H1 (cell line): ENCODE data around the gene TRIM5. TPM values are rescaled to one million over a fixed set of nuclear protein-coding genes. Genes with fewer than 3 reads are reported as not detected.

Source experiments
- CTCF ChIA-PET: fragments of 300-600 bp; sonication (Branson Sonifier 250); formaldehyde crosslinking; loops from one replicate; lab custom pipeline; 2021; ENCODE audit not compliant: partially characterized antibody; lab: Charles Lee
- POLR2A ChIA-PET: fragments of 300-600 bp; sonication (Branson Sonifier 250); formaldehyde crosslinking; loops from one replicate; lab custom pipeline; 2021; ENCODE audit warnings: inconsistent platforms; ENCODE audit not compliant: partially characterized antibody; lab: Charles Lee
- DNase-seq, 2 experiments: peaks; one replicate each; pipeline versions ENCODE4 v3.0.0 to v3.0.0-alpha.2; 2010 to 2022; ENCODE audit warnings: low spot score in 2 of 2, low read depth in 1 of 2, mixed read lengths in 1 of 2
- FAIRE-seq: peaks from 2 replicates; lab custom pipeline; 2011; peaks lifted over from hg19 to GRCh38; lab: Jason Lieb, UNC
- H2AFZ ChIP-seq: 2 replicates; pipeline ENCODE4 v1.8.1; 2012; ENCODE audit warnings: low read length, inconsistent platforms
- H2AK5ac ChIP-seq: 2 replicates; pipeline ENCODE4 v1.6.1; 2013; ENCODE audit warnings: low read depth, low read length
- H2BK120ac ChIP-seq: replicated peaks from 2 replicates; pipeline ENCODE3; 2013; ENCODE audit warnings: low read depth, low read length, inconsistent platforms
- H2BK12ac ChIP-seq: 2 replicates; pipeline ENCODE4 v1.6.1; 2013; ENCODE audit warnings: low read depth, low read length
- H2BK15ac ChIP-seq: 2 replicates; pipeline ENCODE4 v1.6.1; 2013; ENCODE audit warnings: low read length
- H2BK20ac ChIP-seq: 2 replicates; pipeline ENCODE4 v1.6.1; 2013; ENCODE audit warnings: low read length
- H2BK5ac ChIP-seq: 2 replicates; pipeline ENCODE4 v1.6.1; 2013; ENCODE audit warnings: low read depth, low read length
- H3K14ac ChIP-seq: 2 replicates; pipeline ENCODE4 v1.6.1; 2013; ENCODE audit warnings: inconsistent platforms; ENCODE audit not compliant: insufficient read length
- H3K18ac ChIP-seq: 2 replicates; pipeline ENCODE4 v1.6.1; 2013; ENCODE audit warnings: low read length; ENCODE audit errors: extremely low read depth
- H3K23ac ChIP-seq: 2 replicates; pipeline ENCODE4 v1.6.1; 2013; ENCODE audit warnings: inconsistent platforms; ENCODE audit not compliant: insufficient read length
- H3K23me2 ChIP-seq: 2 replicates; pipeline ENCODE4 v1.6.1; 2013; ENCODE audit warnings: low read depth, low read length
- H3K27ac ChIP-seq: 2 replicates; pipeline ENCODE4 v1.6.1; 2011; ENCODE audit warnings: low read depth, low read length, inconsistent platforms
- H3K27me3 ChIP-seq, 4 experiments: replicated peaks in 1 of 4; 1 replicate in 1 of 4; 2 replicates in 3 of 4; pipeline versions ENCODE4 v1.6.1 to v1.8.1; 2011 to 2013; ENCODE audit warnings: low read length in 3 of 4, mild to moderate bottlenecking in 3 of 4, inconsistent platforms in 2 of 4, mixed read lengths in 2 of 4, moderate library complexity in 1 of 4; ENCODE audit not compliant: control insufficient read depth in 3 of 4, insufficient read depth in 3 of 4; ENCODE audit errors: extremely low read depth in 1 of 4
- H3K36me3 ChIP-seq, 4 experiments: 2 replicates each; pipeline versions ENCODE4 v1.6.1 to v1.8.1; 2011 to 2013; ENCODE audit warnings: mild to moderate bottlenecking in 4 of 4, low read length in 3 of 4, moderate library complexity in 2 of 4, control low read depth in 1 of 4, inconsistent platforms in 1 of 4; ENCODE audit not compliant: insufficient read depth in 4 of 4, control insufficient read depth in 2 of 4
- H3K4ac ChIP-seq: replicated peaks from 2 replicates; pipeline ENCODE3; 2013; ENCODE audit warnings: low read length, low read depth, mixed read lengths, inconsistent platforms; ENCODE audit not compliant: insufficient read length
- H3K4me1 ChIP-seq, 4 experiments: replicated peaks in 1 of 4; 1 replicate in 1 of 4; 2 replicates in 3 of 4; pipeline versions ENCODE4 v1.6.1 to v1.8.1; 2011 to 2013; ENCODE audit warnings: low read length in 3 of 4, inconsistent platforms in 2 of 4, mixed read lengths in 1 of 4; ENCODE audit not compliant: insufficient read depth in 4 of 4, control insufficient read depth in 3 of 4
- H3K4me2 ChIP-seq, 2 experiments: 2 replicates each; pipeline versions ENCODE4 v1.6.1 to v1.8.1; 2011 to 2013; ENCODE audit warnings: low read depth in 2 of 2, low read length in 2 of 2, control low read depth in 1 of 2, inconsistent platforms in 1 of 2, mild to moderate bottlenecking in 1 of 2; ENCODE audit not compliant: insufficient read depth in 1 of 2
- H3K4me3 ChIP-seq, 4 experiments: fragments of 200-600, 300-600 bp in 1 of 4; sonication (generic), shearing (Covaris generic), sonication (Bioruptor Twin) in 1 of 4; 2 replicates each; pipeline versions ENCODE4 v1.5.1 to v1.8.1; 2011 to 2016; ENCODE audit warnings: low read length in 4 of 4, low read depth in 3 of 4, control low read depth in 2 of 4, inconsistent platforms in 2 of 4, mild to moderate bottlenecking in 2 of 4, mixed read lengths in 1 of 4, moderate library complexity in 1 of 4; ENCODE audit not compliant: insufficient read depth in 2 of 4; ENCODE audit errors: extremely low read depth in 1 of 4
- H3K56ac ChIP-seq: replicated peaks from 2 replicates; pipeline ENCODE3; 2013; ENCODE audit warnings: low read depth, mild to moderate bottlenecking, mixed read lengths, low read length, inconsistent platforms; ENCODE audit not compliant: insufficient read length
- H3K79me1 ChIP-seq: 2 replicates; pipeline ENCODE4 v1.6.1; 2013; ENCODE audit warnings: low read depth, low read length, control low read depth
- H3K79me2 ChIP-seq, 2 experiments: 2 replicates each; pipeline versions ENCODE4 v1.6.1 to v1.8.1; 2012 to 2013; ENCODE audit warnings: low read length in 2 of 2, mild to moderate bottlenecking in 2 of 2, inconsistent platforms in 1 of 2; ENCODE audit not compliant: insufficient read depth in 2 of 2, control insufficient read depth in 1 of 2
- H3K9ac ChIP-seq, 4 experiments: replicated peaks in 1 of 4; 1 replicate in 1 of 4; 2 replicates in 3 of 4; pipeline versions ENCODE4 v1.6.1 to v1.8.1; 2011 to 2013; ENCODE audit warnings: low read depth in 3 of 4, low read length in 3 of 4, control low read depth in 2 of 4, mild to moderate bottlenecking in 2 of 4, moderate library complexity in 2 of 4, inconsistent platforms in 1 of 4; ENCODE audit errors: extremely low read depth in 1 of 4
- H3K9me3 ChIP-seq, 2 experiments: 2 replicates each; pipeline versions ENCODE4 v1.6.1 to v1.8.1; 2012 to 2013; ENCODE audit warnings: mild to moderate bottlenecking in 2 of 2, moderate library complexity in 2 of 2, control low read depth in 1 of 2, inconsistent platforms in 1 of 2, low read depth in 1 of 2, low read length in 1 of 2, mixed read lengths in 1 of 2; ENCODE audit not compliant: insufficient read depth in 2 of 2
- H4K20me1 ChIP-seq, 2 experiments: replicated peaks in 1 of 2; 2 replicates each; pipeline versions ENCODE3 to v1.8.1; 2011 to 2013; ENCODE audit warnings: inconsistent platforms in 2 of 2, low read length in 2 of 2, mild to moderate bottlenecking in 1 of 2; ENCODE audit not compliant: insufficient read depth in 2 of 2, control insufficient read depth in 1 of 2
- H4K5ac ChIP-seq: 2 replicates; pipeline ENCODE4 v1.6.1; 2013; ENCODE audit warnings: low read length, low read depth, mixed read lengths, inconsistent platforms; ENCODE audit not compliant: insufficient read length
- H4K8ac ChIP-seq: 2 replicates; pipeline ENCODE4 v1.8.0; 2013; ENCODE audit warnings: mild to moderate bottlenecking, moderate library complexity, low read length, inconsistent platforms; ENCODE audit not compliant: insufficient read depth; ENCODE audit errors: extremely low read depth
- H4K91ac ChIP-seq: replicated peaks from 2 replicates; pipeline ENCODE3; 2013; ENCODE audit warnings: low read length, mixed read lengths, inconsistent platforms; ENCODE audit not compliant: insufficient read length
- BCL11A ChIP-seq, 2 experiments: IDR thresholded peaks; one replicate each; pipeline ENCODE4 v1.6.1; 2011; ENCODE audit warnings: low read depth in 2 of 2, low read length in 2 of 2, mild to moderate bottlenecking in 2 of 2
- CBX5 ChIP-seq: fragments of 300-800, 300-1000 bp; sonication (generic); IDR thresholded peaks from 2 replicates; pipeline ENCODE4 v1.7.1; 2016; ENCODE audit warnings: antibody characterized with exemption, low read length, low read depth
- CBX8 ChIP-seq: fragments of 300-800, 300-1000 bp; sonication (generic); IDR thresholded peaks from 2 replicates; pipeline ENCODE4 v1.7.1; 2016; ENCODE audit warnings: low read depth, low read length, borderline replicate concordance
- EGR1 ChIP-seq: IDR thresholded peaks from 2 replicates; pipeline ENCODE4 v1.6.1; 2011; ENCODE audit warnings: low read depth, low read length, borderline replicate concordance
- HDAC2 ChIP-seq, 2 experiments: fragments of 300-600 bp in 1 of 2; sonication (generic) in 1 of 2; IDR thresholded peaks; 2 replicates each; pipeline ENCODE4 v1.6.1; 2011 to 2012; ENCODE audit warnings: low read depth in 2 of 2, low read length in 2 of 2, mild to moderate bottlenecking in 2 of 2, moderate library complexity in 2 of 2, borderline replicate concordance in 1 of 2, inconsistent platforms in 1 of 2
- MAFK ChIP-seq: IDR thresholded peaks from 2 replicates; pipeline ENCODE4 v1.6.1; 2012; ENCODE audit warnings: low read depth, mild to moderate bottlenecking, improper control_type of control experiment, low read length
- MAX ChIP-seq: IDR thresholded peaks from 2 replicates; pipeline ENCODE4 v1.6.1; 2012; ENCODE audit warnings: inconsistent platforms
- RBBP5 ChIP-seq: IDR thresholded peaks from 2 replicates; pipeline ENCODE4 v1.7.1; 2012; ENCODE audit warnings: low read depth, mild to moderate bottlenecking, inconsistent platforms, low read length, moderate library complexity, borderline replicate concordance
- RXRA ChIP-seq: IDR thresholded peaks from 2 replicates; pipeline ENCODE4 v1.6.1; 2011; ENCODE audit warnings: low read depth, mild to moderate bottlenecking, low read length, moderate library complexity; ENCODE audit not compliant: insufficient read depth
- SP4 ChIP-seq: IDR thresholded peaks from 2 replicates; pipeline ENCODE4 v1.6.1; 2012; ENCODE audit warnings: low read length, inconsistent platforms
- SUZ12 ChIP-seq: fragments of 200-600 bp; sonication (generic); IDR thresholded peaks from 2 replicates; pipeline ENCODE4 v1.6.1; 2012; ENCODE audit warnings: mild to moderate bottlenecking, inconsistent platforms, low read length, moderate library complexity, mixed read lengths
- TEAD4 ChIP-seq: IDR thresholded peaks from 2 replicates; pipeline ENCODE4 v1.6.1; 2012; ENCODE audit warnings: low read depth, low read length, inconsistent platforms, mixed read lengths
- YY1 ChIP-seq: IDR thresholded peaks from 2 replicates; pipeline ENCODE4 v1.6.1; 2011; ENCODE audit warnings: low read depth, mild to moderate bottlenecking, low read length
- WGBS, 2 experiments: shearing (Covaris generic) in 1 of 2; methylation state at CpG; one replicate each; pipeline versions ENCODE4 v1.1.6 to v1.1.7; 2013 to 2015; ENCODE audit warnings: low lambda C conversion rate in 2 of 2, mixed read lengths in 2 of 2, inconsistent platforms in 1 of 2, low coverage in 1 of 2, missing lambda C conversion rate in 1 of 2; ENCODE audit not compliant: insufficient replicate concordance in 2 of 2, insufficient coverage in 1 of 2, insufficient read length in 1 of 2; ENCODE audit errors: extremely low coverage in 1 of 2, missing lambda C conversion rate in 1 of 2; 5-methylcytosine and 5-hydroxymethylcytosine counted together
- polyA plus RNA-seq, 7 experiments: library from polyadenylated mRNA; depleted of rRNA in 3 of 7; stranded (reverse) in 5 of 7; unstranded in 2 of 7; fragments of >200 nt in 5 of 7; fragments of 200-250 nt in 2 of 7; gene quantifications; 1 replicate in 5 of 7; 2 replicates in 1 of 7; 4 replicates in 1 of 7; pipeline versions ENCODE4 v1.2.1 to v1.2.3, GENCODE V29; 2011 to 2013; ENCODE audit warnings: missing spikeins in 2 of 7, mixed read lengths in 2 of 7
- total RNA-seq: library from RNA; stranded (reverse); fragmentation: NEBNext Ultra II Directional; extraction: Animal tissue kit (Norgen Biotek cat#: 25700); gene quantifications from 2 replicates; pipeline ENCODE4 v1.2.1, GENCODE V29; 2021

The TRIM5 gene
- total and polyA plus RNA-seq, 2 of the 8 experiments (the other 6 are each of a cell fraction or from before 2014, with no cell fraction given): 23.5 to 35.5 TPM

GRCh38 chr11:5705688-5706087 lies 20.8 kb upstream of the TRIM5 start:
- H3K79me2 ChIP-seq: no peaks in the 10 kb centered on the region; a peak in 1 of 4 replicates
- no peak overlapping the region for H2BK120ac ChIP-seq
- H3K79me1 ChIP-seq: no peaks in the 10 kb centered on the region
- no peak overlapping the region for H3K14ac ChIP-seq
- H3K23me2 ChIP-seq: no peaks in the 10 kb centered on the region; the same call in 1 of the 2 replicates
- H3K56ac ChIP-seq: no peak overlapping the region
- DNase-seq: no peak
- H2AFZ ChIP-seq: no peak overlapping the region
- H3K23ac ChIP-seq: no peak overlapping the region
- H2BK5ac ChIP-seq: no peak overlapping the region
- H4K8ac ChIP-seq: no peak overlapping the region
- FAIRE-seq: no peak
- peaks cover 5 to 59% (median 36%) of the 10 kb centered on the region in 4 experiments for H3K36me3 ChIP-seq
- no peaks in the 10 kb centered on the region for H3K9me3 ChIP-seq
- WGBS, 2 experiments: 94% methylated on average over 4 of the region's 4 CpGs; no CpG with 5 or more reads in 1 of the 2 experiments
- POLR2A ChIA-PET: no interaction called here
- no peak overlapping the region for H3K4ac ChIP-seq
- no peak overlapping the region for H4K5ac ChIP-seq
- no peak overlapping the region for H3K9ac ChIP-seq
- no peak overlapping the region for H3K27ac ChIP-seq
- no peak overlapping the region for H2BK15ac ChIP-seq
- TF ChIP-seq CBX5 (no peak), CBX8 (no peak), MAFK (no peak), MAX (no peak), EGR1 (no peak), SUZ12 (no peak), RXRA (no peak), BCL11A (IDR thresholded peaks at IDR 0.05; ENCODE audit: low read depth in 2 of 2, low read length in 2 of 2) (no peak), SP4 (no peak), RBBP5 (no peak), YY1 (no peak), TEAD4 (no peak), HDAC2 (IDR thresholded peaks at IDR 0.05; ENCODE audit: borderline replicate concordance in 1 of 2, low read depth in 2 of 2, low read length in 2 of 2) (no peak)
- no peak overlapping the region for H2BK12ac ChIP-seq
- H3K4me1 ChIP-seq: no peaks in the 10 kb centered on the region
- H3K4me2 ChIP-seq: no peak overlapping the region
- no peak overlapping the region for H2AK5ac ChIP-seq
- no peaks in the 10 kb centered on the region for H3K27me3 ChIP-seq
- no peak overlapping the region for H2BK20ac ChIP-seq
- CTCF ChIA-PET: no interaction called here
- no peak overlapping the region for H4K91ac ChIP-seq
- no peak overlapping the region for H3K4me3 ChIP-seq
- no peak overlapping the region for H3K18ac ChIP-seq
- H4K20me1 ChIP-seq: no peaks in the 10 kb centered on the region
